Activated T-helper 17 cell treated with anti-CD3 and anti-CD28 coated beads, Interleukin-2, amount 50 U/mL, for 72 hours (primary cell): Measurements from ENCODE around the gene TAF6L. TPM values are rescaled to one million over a fixed set of nuclear protein-coding genes. Genes with fewer than 3 reads are reported as not detected.
A peak's percentile ranks its signal among the peaks of the same experiment; 100 is the strongest.
"Not testable (repeated sequence)": the region's sequence is repeated elsewhere in the genome, so short reads cannot be mapped to it uniquely, and the experiment has no call there.

Experiments used
- ATAC-seq: fragments of 150-1000 bp; cut with Tn5 transposase; replicated peaks from 2 replicates; pipeline ENCODE4 v1.10.0; 2021; ENCODE audit warnings: mild to moderate bottlenecking, moderate library complexity
- H3K27ac Mint-ChIP-seq: one replicate; pipeline ENCODE4 v1.8.0; 2022; ENCODE audit warnings: mixed read lengths
- H3K27me3 Mint-ChIP-seq: one replicate; pipeline ENCODE4 v1.8.0; 2022; ENCODE audit warnings: mixed read lengths
- H3K36me3 Mint-ChIP-seq: one replicate; pipeline ENCODE4 v1.8.0; 2022; ENCODE audit warnings: low read depth, mild to moderate bottlenecking, mixed read lengths
- H3K4me1 Mint-ChIP-seq: one replicate; pipeline ENCODE4 v1.8.0; 2022; ENCODE audit warnings: mixed read lengths
- H3K4me3 Mint-ChIP-seq: one replicate; pipeline ENCODE4 v1.8.0; 2022; ENCODE audit warnings: mild to moderate bottlenecking, mixed read lengths
- H3K9me3 Mint-ChIP-seq: one replicate; pipeline ENCODE4 v1.8.0; 2022; ENCODE audit warnings: mixed read lengths
- total RNA-seq, 2 donors: library from RNA; stranded (reverse); gene quantifications; one replicate each; pipeline ENCODE4 v1.2.3, GENCODE V29; 2022

The TAF6L gene
- total RNA-seq, 2 donors from 2014 or later: 14.1 to 27.5 TPM

GRCh38 chr11:62806611-62807121 is 35.5 kb downstream of the TAF6L start:
- Mint-ChIP-seq H3K27me3 (no peaks in the 10 kb centered on the region), H3K36me3 (peaks cover 40% of the 10 kb centered on the region), H3K9me3 (no peaks in the 10 kb centered on the region), H3K27ac (peak overlapping the region; percentile 97), H3K4me3 (peak overlapping the region; percentile 99), H3K4me1 (peaks cover 19% of the 10 kb centered on the region)
- no peak for ATAC-seq

GRCh38 chr11:62810748-62811147 is 39.6 kb downstream of the TAF6L start:
- ATAC-seq: no peak
- H3K4me3 Mint-ChIP-seq: no peak overlapping the region
- no peaks in the 10 kb centered on the region for H3K9me3 Mint-ChIP-seq
- peak overlapping the region; percentile 18 for H3K27ac Mint-ChIP-seq
- peaks cover 7% of the 10 kb centered on the region for H3K36me3 Mint-ChIP-seq
- peaks cover 7% of the 10 kb centered on the region for H3K4me1 Mint-ChIP-seq
- no peaks in the 10 kb centered on the region for H3K27me3 Mint-ChIP-seq

- no peak for ATAC-seq
- no peak overlapping the region for H3K4me3 Mint-ChIP-seq
- H3K27me3 Mint-ChIP-seq: no peaks in the 10 kb centered on the region
- peak overlapping the region; percentile 18 for H3K27ac Mint-ChIP-seq
- H3K36me3 Mint-ChIP-seq: peaks cover 16% of the 10 kb centered on the region
- H3K9me3 Mint-ChIP-seq: no peaks in the 10 kb centered on the region
- H3K4me1 Mint-ChIP-seq: no peaks in the 10 kb centered on the region
Measured at GRCh38 chr11:62811659-62812058, 40.5 kb downstream of the TAF6L start.

- no peaks in the 10 kb centered on the region for H3K4me1 Mint-ChIP-seq
- H3K27ac Mint-ChIP-seq: no peak overlapping the region
- ATAC-seq: no peak
- no peaks in the 10 kb centered on the region for H3K9me3 Mint-ChIP-seq
- H3K27me3 Mint-ChIP-seq: no peaks in the 10 kb centered on the region
- peaks cover 65% of the 10 kb centered on the region for H3K36me3 Mint-ChIP-seq
- no peak overlapping the region for H3K4me3 Mint-ChIP-seq
Measured at GRCh38 chr11:62816557-62816956, 45.4 kb downstream of the TAF6L start.

- peaks cover 66% of the 10 kb centered on the region for H3K36me3 Mint-ChIP-seq
- ATAC-seq: no peak
- no peak overlapping the region for H3K4me3 Mint-ChIP-seq
- H3K9me3 Mint-ChIP-seq: no peaks in the 10 kb centered on the region
- H3K27ac Mint-ChIP-seq: no peak overlapping the region
- H3K27me3 Mint-ChIP-seq: no peaks in the 10 kb centered on the region
- H3K4me1 Mint-ChIP-seq: no peaks in the 10 kb centered on the region
Measured at GRCh38 chr11:62817129-62817528, 45.9 kb downstream of the TAF6L start.

- Mint-ChIP-seq H3K4me1 (no peaks in the 10 kb centered on the region), H3K4me3 (no peak overlapping the region), H3K27me3 (no peaks in the 10 kb centered on the region), H3K36me3 (peaks cover 91% of the 10 kb centered on the region), H3K27ac (no peak overlapping the region), H3K9me3 (no peaks in the 10 kb centered on the region)
- ATAC-seq: no peak
Measured at GRCh38 chr11:62823677-62824076, 52.5 kb downstream of the TAF6L start.

GRCh38 chr11:62828130-62828529 is 56.9 kb downstream of the TAF6L start:
- H3K4me1 Mint-ChIP-seq, H3K27ac Mint-ChIP-seq: not testable (repeated sequence)
- H3K36me3 Mint-ChIP-seq: peaks cover 86% of the 10 kb centered on the region

GRCh38 chr11:62830904-62831519 is 59.8 kb downstream of the TAF6L start:
- Mint-ChIP-seq H3K27me3 (no peaks in the 10 kb centered on the region), H3K36me3 (peaks cover 86% of the 10 kb centered on the region), H3K4me1 (peaks cover 15% of the 10 kb centered on the region), H3K4me3 (peak overlapping the region; percentile 99), H3K27ac (peak overlapping the region; percentile 97), H3K9me3 (no peaks in the 10 kb centered on the region)
- no peak for ATAC-seq

More at GRCh38 chr11:62828130-62828529, 56.9 kb downstream of the TAF6L start:
- not testable (repeated sequence) for H3K9me3 Mint-ChIP-seq, H3K4me3 Mint-ChIP-seq, ATAC-seq, H3K27me3 Mint-ChIP-seq

GRCh38 chr11:62831520-62832335 is 60.5 kb downstream of the TAF6L start, which contains the start of gene STX5:
Gene STX5 (minus strand): TSS chr11:62832051. CDS start chr11:62831243, 808 bp downstream.
- Mint-ChIP-seq H3K36me3 (peaks cover 86% of the 10 kb centered on the region), H3K9me3 (no peaks in the 10 kb centered on the region), H3K4me1 (peaks cover 15% of the 10 kb centered on the region), H3K27ac (peak within 1 kb of the TSS; percentile 97), H3K4me3 (peak within 1 kb of the TSS; percentile 99), H3K27me3 (no peaks in the 10 kb centered on the region)
- ATAC-seq: peak; percentile 94

- Mint-ChIP-seq H3K4me3 (peak within 1 kb of the TSS; percentile 99), H3K9me3 (no peaks in the 10 kb centered on the region)
- ATAC-seq: peak; percentile 1
Measured at GRCh38 chr11:62832336-62833234, 61.4 kb downstream of the TAF6L start, which contains the start of gene TEX54. Gene TEX54 (minus strand): TSS chr11:62832841.

GRCh38 chr11:62835336-62835735 is 64.1 kb downstream of the TAF6L start:
- ATAC-seq: no peak
- H3K27ac Mint-ChIP-seq: peak overlapping the region; percentile 82
- H3K4me1 Mint-ChIP-seq: peaks cover 26% of the 10 kb centered on the region
- no peaks in the 10 kb centered on the region for H3K9me3 Mint-ChIP-seq
- H3K36me3 Mint-ChIP-seq: peaks cover 75% of the 10 kb centered on the region
- no peaks in the 10 kb centered on the region for H3K27me3 Mint-ChIP-seq
- H3K4me3 Mint-ChIP-seq: no peak overlapping the region

More at GRCh38 chr11:62832336-62833234, 61.4 kb downstream of the TAF6L start, which contains the start of gene TEX54:
- peak within 1 kb of the TSS; percentile 97 for H3K27ac Mint-ChIP-seq
- no peaks in the 10 kb centered on the region for H3K27me3 Mint-ChIP-seq
- peaks cover 19% of the 10 kb centered on the region for H3K4me1 Mint-ChIP-seq
- peaks cover 86% of the 10 kb centered on the region for H3K36me3 Mint-ChIP-seq
